Upper lobe of right lung (tissue), 1 donor: ENCODE results near the gene SP9. TPM values are rescaled to one million over a fixed set of nuclear protein-coding genes. Genes with fewer than 3 reads are reported as not detected.
A peak's percentile ranks its signal among the peaks of the same experiment; 100 is the strongest.

Experiments used
- ATAC-seq: fragments of 200-7000 bp; cut with Tn5 transposase; one replicate; pipeline ENCODE4 v1.9.1; 2020; ENCODE audit warnings: mild to moderate bottlenecking, moderate library complexity
- DNase-seq: peaks from one replicate; pipeline ENCODE4 v3.0.0-alpha.2; 2020
- H3K27ac ChIP-seq: fragments of 200-600 bp; one replicate; pipeline ENCODE4 v1.8.0; 2022
- H3K27me3 ChIP-seq: fragments of 200-600 bp; one replicate; pipeline ENCODE4 v1.8.0; 2022; ENCODE audit warnings: mild to moderate bottlenecking
- H3K36me3 ChIP-seq: fragments of 200-600 bp; one replicate; pipeline ENCODE4 v1.8.0; 2022
- H3K4me1 ChIP-seq: fragments of 200-600 bp; one replicate; pipeline ENCODE4 v1.8.0; 2022
- H3K4me3 ChIP-seq: fragments of 200-600 bp; one replicate; pipeline ENCODE4 v1.8.0; 2022; ENCODE audit warnings: mild to moderate bottlenecking
- H3K9me3 ChIP-seq: fragments of 200-600 bp; one replicate; pipeline ENCODE4 v1.8.0; 2022
- intact Hi-C: fragments of 100-400 bp; cut with DNase I; formaldehyde crosslinking; loops from one replicate; pipeline ENCODE4 v1.11.0; 2022
- total RNA-seq: library from RNA; stranded (reverse); fragmentation: NEBNext Ultra II Directional; extraction: Animal tissue kit (Norgen Biotek cat#: 25700); gene quantifications from one replicate; pipeline ENCODE4 v1.2.1, GENCODE V29; 2021
- TF ChIP-seq, protein P1 (sequence below): fragments of 200-600 bp; IDR thresholded peaks from one replicate; pipeline ENCODE4 v1.8.0; 2022; ENCODE audit warnings: antibody characterized with exemption
- donor health status: DM: no; HTN: yes; CAD: no; lungs with severe emphysema.

The SP9 gene
- total RNA-seq, 1 donor from 2014 or later, result not detected

DNA sequence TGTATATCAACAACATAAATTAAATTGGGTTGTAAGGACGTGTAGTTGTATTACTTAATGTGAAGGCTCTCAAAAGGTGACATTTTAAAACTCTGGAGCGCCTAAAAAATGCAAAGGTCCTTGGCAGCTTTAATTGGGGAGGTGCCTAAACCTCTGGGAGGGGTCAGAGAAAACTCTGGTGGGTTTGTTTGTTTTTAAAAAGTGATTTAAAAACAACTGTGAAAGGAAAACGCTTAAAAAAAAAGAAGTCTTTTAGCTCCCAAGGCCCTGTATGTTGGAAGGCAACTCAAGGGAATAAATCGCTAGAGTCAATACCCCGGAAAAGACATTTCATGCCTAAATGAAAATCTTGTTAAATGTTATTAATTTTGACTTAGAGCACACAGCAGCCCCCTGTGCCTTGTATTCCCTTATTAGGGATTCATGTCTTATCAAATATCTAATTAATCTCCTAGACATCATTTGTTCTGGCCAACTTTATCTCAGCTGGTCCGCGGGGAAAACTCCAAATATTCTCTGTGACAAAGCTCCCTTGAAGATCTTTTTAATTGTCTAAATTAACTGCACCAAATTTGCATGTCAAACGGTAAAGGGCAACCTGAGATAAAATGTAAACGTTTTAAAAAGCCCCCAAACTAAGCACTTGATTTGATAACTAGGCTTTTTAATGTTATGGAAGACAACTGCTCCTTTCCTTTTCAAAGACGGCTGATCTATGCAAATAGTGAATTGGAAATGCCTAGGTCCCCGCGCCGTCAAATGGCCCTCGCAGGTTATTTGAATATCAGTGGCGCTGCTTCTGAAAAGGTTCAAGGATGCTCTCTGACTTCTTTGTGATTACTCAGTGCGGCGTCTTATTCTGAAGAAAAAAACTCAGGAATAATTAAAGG is 4.2 kb downstream of the SP9 start:
- Histone ChIP-seq H3K27ac (no peak overlapping the region), H3K4me1 (peaks cover 38% of the 10 kb centered on the region), H3K36me3 (no peaks in the 10 kb centered on the region), H3K27me3 (peaks cover 98% of the 10 kb centered on the region), H3K4me3 (no peak overlapping the region), H3K9me3 (no peaks in the 10 kb centered on the region)
- no peak for DNase-seq
- intact Hi-C loops, result no loop called here
- TF ChIP-seq, protein P1, sequence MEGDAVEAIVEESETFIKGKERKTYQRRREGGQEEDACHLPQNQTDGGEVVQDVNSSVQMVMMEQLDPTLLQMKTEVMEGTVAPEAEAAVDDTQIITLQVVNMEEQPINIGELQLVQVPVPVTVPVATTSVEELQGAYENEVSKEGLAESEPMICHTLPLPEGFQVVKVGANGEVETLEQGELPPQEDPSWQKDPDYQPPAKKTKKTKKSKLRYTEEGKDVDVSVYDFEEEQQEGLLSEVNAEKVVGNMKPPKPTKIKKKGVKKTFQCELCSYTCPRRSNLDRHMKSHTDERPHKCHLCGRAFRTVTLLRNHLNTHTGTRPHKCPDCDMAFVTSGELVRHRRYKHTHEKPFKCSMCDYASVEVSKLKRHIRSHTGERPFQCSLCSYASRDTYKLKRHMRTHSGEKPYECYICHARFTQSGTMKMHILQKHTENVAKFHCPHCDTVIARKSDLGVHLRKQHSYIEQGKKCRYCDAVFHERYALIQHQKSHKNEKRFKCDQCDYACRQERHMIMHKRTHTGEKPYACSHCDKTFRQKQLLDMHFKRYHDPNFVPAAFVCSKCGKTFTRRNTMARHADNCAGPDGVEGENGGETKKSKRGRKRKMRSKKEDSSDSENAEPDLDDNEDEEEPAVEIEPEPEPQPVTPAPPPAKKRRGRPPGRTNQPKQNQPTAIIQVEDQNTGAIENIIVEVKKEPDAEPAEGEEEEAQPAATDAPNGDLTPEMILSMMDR, result no peak
- no peak for ATAC-seq

GRCh38 chr2:174339561-174340399 is 5.0 kb downstream of the SP9 start:
- Histone ChIP-seq H3K4me3 (no peak overlapping the region), H3K36me3 (no peaks in the 10 kb centered on the region), H3K27me3 (peaks cover 98% of the 10 kb centered on the region), H3K4me1 (peaks cover 37% of the 10 kb centered on the region), H3K9me3 (no peaks in the 10 kb centered on the region), H3K27ac (no peak overlapping the region)
- ATAC-seq, result no peak
- TF ChIP-seq, protein P1, result no peak
- no peak for DNase-seq
- intact Hi-C loops, result no loop called here

GRCh38 chr2:174340400-174341292 is 5.9 kb downstream of the SP9 start:
- ATAC-seq (no peak), DNase-seq (no peak)
- Histone ChIP-seq H3K27me3 (peaks cover 96% of the 10 kb centered on the region), H3K4me3 (no peak overlapping the region), H3K9me3 (no peaks in the 10 kb centered on the region), H3K4me1 (peaks cover 35% of the 10 kb centered on the region), H3K36me3 (no peaks in the 10 kb centered on the region), H3K27ac (no peak overlapping the region)
- intact Hi-C loops, result no loop called here
- TF ChIP-seq, protein P1, result no peak

GRCh38 chr2:174341293-174341994 is 6.7 kb downstream of the SP9 start:
- H3K27me3 ChIP-seq, result peaks cover 88% of the 10 kb centered on the region
- no peak overlapping the region for H3K4me3 ChIP-seq
- TF ChIP-seq, protein P1, result peak; percentile 98
- no peaks in the 10 kb centered on the region for H3K9me3 ChIP-seq
- no peak overlapping the region for H3K27ac ChIP-seq
- no peaks in the 10 kb centered on the region for H3K36me3 ChIP-seq
- peak; percentile 94 for DNase-seq
- peaks cover 27% of the 10 kb centered on the region for H3K4me1 ChIP-seq
- ATAC-seq, result peak; percentile 94
- intact Hi-C loops, result no loop called here
